ENCODE data around the gene KCNMB3.

DNA sequence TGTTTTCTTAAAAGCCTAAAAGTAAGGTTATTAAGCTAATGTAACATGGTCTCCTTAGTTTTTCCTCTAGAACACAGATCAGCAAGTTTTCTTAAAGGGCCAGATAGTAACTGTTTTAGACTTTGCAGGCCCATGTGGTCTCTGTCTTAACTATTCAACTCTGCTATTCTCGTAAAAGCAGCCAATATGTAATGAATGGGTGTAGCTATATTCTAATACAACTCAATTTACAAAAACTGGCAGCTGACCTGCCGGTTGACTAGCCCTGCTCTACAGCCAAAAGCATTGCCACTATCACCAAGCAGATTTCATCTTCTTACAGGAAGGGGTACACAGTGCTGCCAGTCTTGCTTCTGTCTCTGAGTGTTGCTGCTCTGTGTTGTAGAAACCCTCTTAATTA lies 27.4 kb downstream of the KCNMB3 start:
- TF ChIP-seq, protein P1, sequence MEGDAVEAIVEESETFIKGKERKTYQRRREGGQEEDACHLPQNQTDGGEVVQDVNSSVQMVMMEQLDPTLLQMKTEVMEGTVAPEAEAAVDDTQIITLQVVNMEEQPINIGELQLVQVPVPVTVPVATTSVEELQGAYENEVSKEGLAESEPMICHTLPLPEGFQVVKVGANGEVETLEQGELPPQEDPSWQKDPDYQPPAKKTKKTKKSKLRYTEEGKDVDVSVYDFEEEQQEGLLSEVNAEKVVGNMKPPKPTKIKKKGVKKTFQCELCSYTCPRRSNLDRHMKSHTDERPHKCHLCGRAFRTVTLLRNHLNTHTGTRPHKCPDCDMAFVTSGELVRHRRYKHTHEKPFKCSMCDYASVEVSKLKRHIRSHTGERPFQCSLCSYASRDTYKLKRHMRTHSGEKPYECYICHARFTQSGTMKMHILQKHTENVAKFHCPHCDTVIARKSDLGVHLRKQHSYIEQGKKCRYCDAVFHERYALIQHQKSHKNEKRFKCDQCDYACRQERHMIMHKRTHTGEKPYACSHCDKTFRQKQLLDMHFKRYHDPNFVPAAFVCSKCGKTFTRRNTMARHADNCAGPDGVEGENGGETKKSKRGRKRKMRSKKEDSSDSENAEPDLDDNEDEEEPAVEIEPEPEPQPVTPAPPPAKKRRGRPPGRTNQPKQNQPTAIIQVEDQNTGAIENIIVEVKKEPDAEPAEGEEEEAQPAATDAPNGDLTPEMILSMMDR (IDR thresholded peaks at IDR 0.05; ENCODE audit: borderline replicate concordance, extremely low read depth, low read length, poor library complexity, severe bottlenecking) = no peak
- no peak for TF ChIP-seq EZH2 (IDR thresholded peaks at IDR 0.05; ENCODE audit: borderline replicate concordance, low read depth, low read length, severe bottlenecking)

Measured in DND-41 (cell line).